Measurements from ENCODE around the gene NAGPA. TPM values are rescaled to one million over a fixed set of nuclear protein-coding genes. Genes with fewer than 3 reads are reported as not detected.

NAGPA gene
- total RNA-seq, 4 donors from 2014 or later = 19.6 to 34.7 (median 26.0) TPM

- WGBS, 2 donors = 37% methylated on average over 3 of the region's 15 CpGs; no CpG with 5 or more reads in 1 of the 2 donors
- Histone ChIP-seq H3K27me3 (peaks cover 0 to 11% (median 0%) of the 10 kb centered on the region in 4 donors), H3K4me1 (no peaks in the 10 kb centered on the region), H3K4me3 (no peak overlapping the region), H3K9me3 (no peaks in the 10 kb centered on the region), H3K36me3 (no peaks in the 10 kb centered on the region), H3K27ac (no peak overlapping the region)
- intact Hi-C loops (cut with DNase I) = no loop called here
- DNase-seq = no peak
- no peak for TF ChIP-seq POLR2A (IDR thresholded peaks at IDR 0.05)
- no peak for TF ChIP-seq CTCF (IDR thresholded peaks at IDR 0.05)
These were observed 23.0 kb downstream of the NAGPA start for GRCh38 chr16:5010576-5011329.

GRCh38 chr16:5008311-5008731, 25.4 kb downstream of the NAGPA start:
- Histone ChIP-seq H3K27me3 (peaks cover 0 to 18% (median 0%) of the 10 kb centered on the region in 4 donors), H3K36me3 (no peaks in the 10 kb centered on the region), H3K27ac (no peak overlapping the region), H3K4me1 (no peaks in the 10 kb centered on the region), H3K9me3 (no peaks in the 10 kb centered on the region), H3K4me3 (no peak overlapping the region)
- no peak for DNase-seq
- intact Hi-C loops (cut with DNase I) = no loop called here
- TF ChIP-seq POLR2A (IDR thresholded peaks at IDR 0.05) (no peak), CTCF (IDR thresholded peaks at IDR 0.05) (no peak)
- 75 to 79% methylated on average over 5 of the region's 18 CpGs for WGBS, 2 donors

GRCh38 chr16:5007256-5007655, 26.5 kb downstream of the NAGPA start:
- H3K4me3 ChIP-seq = no peak overlapping the region

GRCh38 chr16:5006348-5007193, 27.2 kb downstream of the NAGPA start:
- H3K9me3 ChIP-seq = no peaks in the 10 kb centered on the region
- H3K4me1 ChIP-seq = no peaks in the 10 kb centered on the region
- no peak for TF ChIP-seq CTCF (IDR thresholded peaks at IDR 0.05)
- TF ChIP-seq POLR2A (IDR thresholded peaks at IDR 0.05) = no peak
- no peak for DNase-seq
- intact Hi-C loops (cut with DNase I) = no loop called here
- 71 to 74% methylated on average over 9 to 14 of the region's 22 CpGs for WGBS, 2 donors
- peaks cover 0 to 18% (median 0%) of the 10 kb centered on the region in 4 donors for H3K27me3 ChIP-seq
- no peaks in the 10 kb centered on the region for H3K36me3 ChIP-seq
- no peak overlapping the region for H3K27ac ChIP-seq
- H3K4me3 ChIP-seq = no peak overlapping the region

More at GRCh38 chr16:5007256-5007655, 26.5 kb downstream of the NAGPA start:
- Histone ChIP-seq H3K27me3 (peaks cover 0 to 18% (median 0%) of the 10 kb centered on the region in 4 donors), H3K36me3 (no peaks in the 10 kb centered on the region), H3K4me1 (no peaks in the 10 kb centered on the region), H3K9me3 (no peaks in the 10 kb centered on the region), H3K27ac (no peak overlapping the region)
- no peak for DNase-seq
- no peak for TF ChIP-seq POLR2A (IDR thresholded peaks at IDR 0.05)
- TF ChIP-seq CTCF (IDR thresholded peaks at IDR 0.05) = no peak
- 79 to 86% methylated on average over 3 to 9 of the region's 10 CpGs for WGBS, 2 donors
- intact Hi-C loops (cut with DNase I) = no loop called here

GRCh38 chr16:5005916-5006315, 27.8 kb downstream of the NAGPA start:
- no peak for TF ChIP-seq POLR2A (IDR thresholded peaks at IDR 0.05)
- 75 to 79% methylated on average over 2 of the region's 4 CpGs for WGBS, 2 donors
- H3K27me3 ChIP-seq = peaks cover 0 to 18% (median 0%) of the 10 kb centered on the region in 4 donors
- DNase-seq = no peak
- H3K27ac ChIP-seq = no peak overlapping the region
- H3K4me1 ChIP-seq = no peaks in the 10 kb centered on the region
- no peaks in the 10 kb centered on the region for H3K9me3 ChIP-seq
- no peak overlapping the region for H3K4me3 ChIP-seq
- intact Hi-C loops (cut with DNase I) = no loop called here
- no peaks in the 10 kb centered on the region for H3K36me3 ChIP-seq

All from esophagus squamous epithelium (tissue), 5 donors.